ENCODE data around the gene LTBP1. TPM values are rescaled to one million over a fixed set of nuclear protein-coding genes. Genes with fewer than 3 reads are reported as not detected.

Gene LTBP1
- total and polyA plus RNA-seq, 2 experiments from 2014 or later = 35.6 to 68.9 TPM

GRCh38 chr2:33153008-33153407, 206.3 kb downstream of the LTBP1 start:
- Histone ChIP-seq H3K9me2 (replicated peaks; ENCODE audit: insufficient read depth) (no peaks in the 10 kb centered on the region), H3K9me3 (ENCODE audit: low read depth) (no peaks in the 10 kb centered on the region), H3K36me3 (replicated peaks; ENCODE audit: insufficient read depth, low read depth) (no peaks in the 10 kb centered on the region), H3K79me2 (peaks cover 4% of the 10 kb centered on the region), H3K27me3 (no peaks in the 10 kb centered on the region), H3K4me3 (no peak overlapping the region), H4K20me1 (ENCODE audit: insufficient read depth, poor library complexity, severe bottlenecking) (no peaks in the 10 kb centered on the region), H3K4me1 (ENCODE audit: insufficient read depth) (no peaks in the 10 kb centered on the region), H3K27ac (no peak overlapping the region), H2AFZ (no peak overlapping the region), H3K4me2 (no peak overlapping the region)
- WGBS (ENCODE audit: low lambda C conversion rate, missing lambda C conversion rate) = 94% methylated on average over 2 of the region's 2 CpGs
- no peak for DNase-seq (ENCODE audit: low spot score)
- TF ChIP-seq CTCF (IDR thresholded peaks at IDR 0.05; ENCODE audit: poor library complexity) (no peak), EZH2 (IDR thresholded peaks at IDR 0.05; ENCODE audit: borderline replicate concordance) (no peak), EZH2phosphoT487 (IDR thresholded peaks at IDR 0.05; ENCODE audit: low read depth, severe bottlenecking, unreplicated experiment) (no peak)

GRCh38 chr2:33158482-33159003, 211.8 kb downstream of the LTBP1 start:
- H3K27me3 ChIP-seq = no peaks in the 10 kb centered on the region
- no peaks in the 10 kb centered on the region for H3K9me2 ChIP-seq (replicated peaks; ENCODE audit: insufficient read depth)
- H3K4me2 ChIP-seq = no peak overlapping the region
- peak overlapping the region; percentile 52 for H3K27ac ChIP-seq
- no peak for TF ChIP-seq CTCF (IDR thresholded peaks at IDR 0.05; ENCODE audit: poor library complexity)
- TF ChIP-seq EZH2 (IDR thresholded peaks at IDR 0.05; ENCODE audit: borderline replicate concordance) = no peak
- TF ChIP-seq EZH2phosphoT487 (IDR thresholded peaks at IDR 0.05; ENCODE audit: low read depth, severe bottlenecking, unreplicated experiment) = no peak
- no peaks in the 10 kb centered on the region for H3K9me3 ChIP-seq (ENCODE audit: low read depth)
- no peaks in the 10 kb centered on the region for H3K4me1 ChIP-seq (ENCODE audit: insufficient read depth)
- H3K79me2 ChIP-seq = peaks cover 7% of the 10 kb centered on the region
- no peaks in the 10 kb centered on the region for H3K36me3 ChIP-seq (replicated peaks; ENCODE audit: insufficient read depth, low read depth)
- 74% methylated on average over 3 of the region's 3 CpGs for WGBS (ENCODE audit: low lambda C conversion rate, missing lambda C conversion rate)
- no peak overlapping the region for H2AFZ ChIP-seq
- no peak for DNase-seq (ENCODE audit: low spot score)
- no peaks in the 10 kb centered on the region for H4K20me1 ChIP-seq (ENCODE audit: insufficient read depth, poor library complexity, severe bottlenecking)
- no peak overlapping the region for H3K4me3 ChIP-seq

GRCh38 chr2:33160191-33160590, 213.4 kb downstream of the LTBP1 start:
- Histone ChIP-seq H3K9me3 (ENCODE audit: low read depth) (no peaks in the 10 kb centered on the region), H3K9me2 (replicated peaks; ENCODE audit: insufficient read depth) (no peaks in the 10 kb centered on the region), H3K79me2 (peaks cover 7% of the 10 kb centered on the region), H4K20me1 (ENCODE audit: insufficient read depth, poor library complexity, severe bottlenecking) (no peaks in the 10 kb centered on the region), H3K27ac (no peak overlapping the region), H3K36me3 (replicated peaks; ENCODE audit: insufficient read depth, low read depth) (no peaks in the 10 kb centered on the region), H3K4me3 (no peak overlapping the region), H2AFZ (no peak overlapping the region), H3K4me2 (no peak overlapping the region), H3K27me3 (no peaks in the 10 kb centered on the region), H3K4me1 (ENCODE audit: insufficient read depth) (no peaks in the 10 kb centered on the region)
- WGBS (ENCODE audit: low lambda C conversion rate, missing lambda C conversion rate) = 92% methylated on average over 5 of the region's 5 CpGs
- TF ChIP-seq EZH2phosphoT487 (IDR thresholded peaks at IDR 0.05; ENCODE audit: low read depth, severe bottlenecking, unreplicated experiment) = no peak
- no peak for TF ChIP-seq EZH2 (IDR thresholded peaks at IDR 0.05; ENCODE audit: borderline replicate concordance)
- no peak for TF ChIP-seq CTCF (IDR thresholded peaks at IDR 0.05; ENCODE audit: poor library complexity)
- no peak for DNase-seq (ENCODE audit: low spot score)

Data from hepatocyte (in vitro differentiated cells).